K562 (cell line): Measurements from ENCODE around the gene AIFM3. TPM values are rescaled to one million over a fixed set of nuclear protein-coding genes. Genes with fewer than 3 reads are reported as not detected.

Experiments
- MCM7 ChIP-seq, 2 experiments: fragments of 450-650 bp; IDR thresholded peaks; 2 replicates each; pipeline ENCODE4 v1.6.1; 2016 to 2018
- MLX ChIP-seq, 2 experiments: fragments of 450-650 bp in 1 of 2; sonication (generic) in 1 of 2; formaldehyde crosslinking; conservative IDR thresholded peaks; 2 replicates each; pipeline versions ENCODE4 v1.4.0 to v1.8.1; 2020 to 2022; ENCODE audit warnings: mild to moderate bottlenecking in 1 of 2, missing genetic modification reagents in 1 of 2
- SP2 ChIP-seq: IDR thresholded peaks from 2 replicates; pipeline ENCODE4 v1.6.1; 2011; ENCODE audit warnings: mild to moderate bottlenecking, low read depth, low read length, moderate library complexity; ENCODE audit not compliant: poor library complexity, severe bottlenecking; ENCODE audit errors: extremely low read depth
- polyA plus RNA-seq, 8 experiments: library from polyadenylated mRNA; depleted of rRNA in 4 of 8; stranded (reverse) in 5 of 8; unstranded in 3 of 8; fragments of >200 nt; fragmentation: Nextera tagmentation in 2 of 8; fragmentation: Illumina TruSeq in 1 of 8; extraction: Ambion mirVana in 2 of 8; extraction: Trizol in 1 of 8; gene quantifications; 2 replicates each; pipeline versions ENCODE4 v1.2.1 to v1.2.3, GENCODE V29; 2011 to 2014; ENCODE audit warnings: inconsistent platforms in 1 of 8, missing spikeins in 1 of 8
- total RNA-seq, 7 experiments: library from RNA; depleted of rRNA in 6 of 7; stranded (reverse); fragments of >200 nt in 6 of 7; fragmentation: Illumina TruSeq in 2 of 7; extraction: Trizol in 2 of 7; gene quantifications; 2 replicates each; pipeline versions ENCODE4 v1.2.1 to v1.2.3, GENCODE V29; 2011 to 2021; ENCODE audit warnings: low replicate concordance in 1 of 7
- TF ChIP-seq, protein P1 (sequence below), 2 experiments: IDR thresholded peaks in 1 of 2; conservative IDR thresholded peaks in 1 of 2; 2 replicates each; pipeline ENCODE4 v1.6.1; 2016; ENCODE audit warnings: low read depth in 2 of 2, mild to moderate bottlenecking in 1 of 2, missing compliant biosample characterization in 1 of 2, missing genetic modification characterization in 1 of 2, moderate library complexity in 1 of 2
- TF ChIP-seq, protein P2 (sequence below), 2 experiments: IDR thresholded peaks; 2 replicates each; pipeline ENCODE4 v1.6.1; 2012; ENCODE audit warnings: improper control_type of control experiment in 2 of 2, low read depth in 2 of 2, low read length in 2 of 2, borderline replicate concordance in 1 of 2
- TF ChIP-seq, protein P3 (sequence below): sonication (generic); formaldehyde crosslinking; IDR thresholded peaks from 2 replicates; pipeline ENCODE4 v1.8.1; 2022; ENCODE audit warnings: missing genetic modification reagents

AIFM3 gene
- total and polyA plus RNA-seq, 9 of the 15 experiments (the other 6 are each of a cell fraction or from before 2014, with no cell fraction given): 0.03 to 0.20 (median 0.07) TPM; not detected in 1

GRCh38 chr22:20970939-20971657, 4.0 kb downstream of the AIFM3 start (continued):
- TF ChIP-seq, protein P1, sequence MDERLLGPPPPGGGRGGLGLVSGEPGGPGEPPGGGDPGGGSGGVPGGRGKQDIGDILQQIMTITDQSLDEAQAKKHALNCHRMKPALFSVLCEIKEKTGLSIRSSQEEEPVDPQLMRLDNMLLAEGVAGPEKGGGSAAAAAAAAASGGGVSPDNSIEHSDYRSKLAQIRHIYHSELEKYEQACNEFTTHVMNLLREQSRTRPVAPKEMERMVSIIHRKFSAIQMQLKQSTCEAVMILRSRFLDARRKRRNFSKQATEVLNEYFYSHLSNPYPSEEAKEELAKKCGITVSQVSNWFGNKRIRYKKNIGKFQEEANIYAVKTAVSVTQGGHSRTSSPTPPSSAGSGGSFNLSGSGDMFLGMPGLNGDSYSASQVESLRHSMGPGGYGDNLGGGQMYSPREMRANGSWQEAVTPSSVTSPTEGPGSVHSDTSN (CRISPR knock-in tag; IDR thresholded peaks at IDR 0.05; ENCODE audit: low read depth): 0 out of 2 replicates have a peak, but pooled peaks have one; percentile 12
- TF ChIP-seq, protein P1 (tag; conservative IDR thresholded peaks at IDR 0.05; ENCODE audit: low read depth): no peak
- peak; percentile 16 for TF ChIP-seq SP2
- peak in 1 of 2 experiments; percentile 60; a peak in 1 of 4 replicates for TF ChIP-seq MCM7 (IDR thresholded peaks at IDR 0.05)
- TF ChIP-seq, protein P2, sequence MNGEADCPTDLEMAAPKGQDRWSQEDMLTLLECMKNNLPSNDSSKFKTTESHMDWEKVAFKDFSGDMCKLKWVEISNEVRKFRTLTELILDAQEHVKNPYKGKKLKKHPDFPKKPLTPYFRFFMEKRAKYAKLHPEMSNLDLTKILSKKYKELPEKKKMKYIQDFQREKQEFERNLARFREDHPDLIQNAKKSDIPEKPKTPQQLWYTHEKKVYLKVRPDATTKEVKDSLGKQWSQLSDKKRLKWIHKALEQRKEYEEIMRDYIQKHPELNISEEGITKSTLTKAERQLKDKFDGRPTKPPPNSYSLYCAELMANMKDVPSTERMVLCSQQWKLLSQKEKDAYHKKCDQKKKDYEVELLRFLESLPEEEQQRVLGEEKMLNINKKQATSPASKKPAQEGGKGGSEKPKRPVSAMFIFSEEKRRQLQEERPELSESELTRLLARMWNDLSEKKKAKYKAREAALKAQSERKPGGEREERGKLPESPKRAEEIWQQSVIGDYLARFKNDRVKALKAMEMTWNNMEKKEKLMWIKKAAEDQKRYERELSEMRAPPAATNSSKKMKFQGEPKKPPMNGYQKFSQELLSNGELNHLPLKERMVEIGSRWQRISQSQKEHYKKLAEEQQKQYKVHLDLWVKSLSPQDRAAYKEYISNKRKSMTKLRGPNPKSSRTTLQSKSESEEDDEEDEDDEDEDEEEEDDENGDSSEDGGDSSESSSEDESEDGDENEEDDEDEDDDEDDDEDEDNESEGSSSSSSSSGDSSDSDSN (IDR thresholded peaks at IDR 0.05; ENCODE audit: borderline replicate concordance in 1 of 2, low read depth in 2 of 2, low read length in 2 of 2): 0 out of 4 replicates have a peak, but pooled peaks of 1 of the 2 experiments have one; percentile 27
- 0 out of 4 replicates have a peak, but pooled peaks of 1 of the 2 experiments have one; percentile 27 for TF ChIP-seq MLX (CRISPR knock-in tag; conservative IDR thresholded peaks at IDR 0.05)
- TF ChIP-seq, protein P3, sequence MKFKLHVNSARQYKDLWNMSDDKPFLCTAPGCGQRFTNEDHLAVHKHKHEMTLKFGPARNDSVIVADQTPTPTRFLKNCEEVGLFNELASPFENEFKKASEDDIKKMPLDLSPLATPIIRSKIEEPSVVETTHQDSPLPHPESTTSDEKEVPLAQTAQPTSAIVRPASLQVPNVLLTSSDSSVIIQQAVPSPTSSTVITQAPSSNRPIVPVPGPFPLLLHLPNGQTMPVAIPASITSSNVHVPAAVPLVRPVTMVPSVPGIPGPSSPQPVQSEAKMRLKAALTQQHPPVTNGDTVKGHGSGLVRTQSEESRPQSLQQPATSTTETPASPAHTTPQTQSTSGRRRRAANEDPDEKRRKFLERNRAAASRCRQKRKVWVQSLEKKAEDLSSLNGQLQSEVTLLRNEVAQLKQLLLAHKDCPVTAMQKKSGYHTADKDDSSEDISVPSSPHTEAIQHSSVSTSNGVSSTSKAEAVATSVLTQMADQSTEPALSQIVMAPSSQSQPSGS (CRISPR knock-in tag): no peak
